SHP77 treated with DMSO at 0.1 percent for 48 hours (cell line): ENCODE results near the gene TMEM201.

ENCODE experiments used
- DNase-seq: peaks from one replicate; lab custom pipeline; 2025; lab: John Stamatoyannopoulos, UW

Gene TMEM201

GRCh38 chr1:9577423-9577822 is 11.3 kb upstream of the TMEM201 start:
- no peak for DNase-seq

- no peak for DNase-seq
Measured at GRCh38 chr1:9580942-9581341, 7.8 kb upstream of the TMEM201 start.

DNA sequence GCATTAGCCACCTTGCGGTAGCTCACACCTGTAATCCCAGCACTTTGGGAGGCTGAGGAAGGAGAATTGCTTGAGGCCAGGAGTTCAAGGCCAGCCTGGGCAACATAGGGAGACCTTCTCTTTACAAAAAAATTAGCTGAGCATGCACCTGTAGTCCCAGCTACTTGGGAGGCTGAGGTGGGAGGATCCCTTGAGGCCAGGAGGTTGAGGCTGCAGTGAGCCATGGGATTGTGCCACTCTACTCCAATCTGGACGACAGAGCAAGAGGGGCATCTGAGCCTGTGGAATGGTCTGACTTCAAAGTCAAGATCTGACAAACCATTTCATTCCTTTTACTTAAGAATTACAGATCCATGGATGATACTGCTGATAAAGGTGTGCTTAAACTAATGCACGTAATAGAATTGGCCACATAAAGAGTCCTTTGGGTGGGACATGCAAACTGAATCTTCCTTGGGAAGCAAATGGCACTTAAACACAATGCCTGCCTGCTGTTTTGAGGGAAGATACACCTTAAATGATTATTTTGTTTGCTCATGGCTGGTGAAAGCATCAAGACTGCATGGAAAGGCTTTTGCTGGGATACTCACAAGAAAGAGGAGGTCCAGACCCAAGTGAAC is 2.5 kb upstream of the TMEM201 start:
- no peak for DNase-seq

DNA sequence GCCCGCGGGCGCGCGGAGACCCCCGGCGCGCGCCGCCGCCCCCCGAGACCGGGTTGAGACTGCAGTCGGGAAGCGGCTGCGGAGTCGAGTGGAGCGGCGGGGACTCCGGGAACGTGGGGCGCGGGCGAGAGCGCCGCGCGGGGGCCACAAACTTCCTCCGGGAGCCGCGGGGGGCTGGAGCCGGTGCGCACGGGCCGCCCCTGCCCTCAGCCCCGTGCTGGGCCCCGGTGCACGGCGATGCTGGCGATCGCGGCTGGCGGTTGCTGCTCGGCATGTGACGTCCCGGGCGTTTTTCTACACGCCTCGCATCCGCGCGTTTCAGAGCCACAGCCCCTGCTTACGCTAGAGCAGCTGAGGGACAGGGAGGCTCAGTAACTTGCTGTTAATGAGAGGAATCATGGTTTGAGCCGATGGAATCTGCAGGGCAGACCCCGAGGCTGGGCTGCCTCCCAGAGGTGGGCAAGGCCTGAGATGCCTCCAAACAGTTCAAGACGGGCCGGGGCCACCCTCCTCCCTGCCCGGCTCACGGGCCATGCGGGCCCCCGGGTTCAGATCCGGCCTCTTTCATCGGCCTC is 520 bp downstream of the TMEM201 start:
- no peak for DNase-seq

- DNase-seq = no peak
Measured at GRCh38 chr1:9589719-9590157, 1.0 kb downstream of the TMEM201 start.

DNA sequence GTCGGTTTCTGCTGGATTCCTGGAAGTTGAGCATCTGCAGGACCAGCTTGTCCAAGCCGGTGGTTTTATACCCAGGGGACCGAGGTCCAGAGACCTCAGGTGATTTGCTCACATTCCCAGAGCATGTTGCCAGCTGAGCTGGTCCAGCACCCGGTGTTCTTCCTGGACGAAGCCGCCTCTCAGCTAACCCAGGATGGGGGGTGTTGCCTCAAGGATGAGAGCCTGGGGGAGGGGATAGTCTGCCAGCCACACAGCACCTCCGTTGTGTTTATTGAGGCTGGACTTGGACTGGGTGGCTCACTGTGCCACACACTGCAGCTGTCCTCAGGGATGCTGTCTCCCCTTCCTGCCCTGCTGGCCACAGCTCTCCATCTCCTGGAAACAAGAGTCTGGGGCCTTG is 1.5 kb downstream of the TMEM201 start:
- DNase-seq = no peak

DNA sequence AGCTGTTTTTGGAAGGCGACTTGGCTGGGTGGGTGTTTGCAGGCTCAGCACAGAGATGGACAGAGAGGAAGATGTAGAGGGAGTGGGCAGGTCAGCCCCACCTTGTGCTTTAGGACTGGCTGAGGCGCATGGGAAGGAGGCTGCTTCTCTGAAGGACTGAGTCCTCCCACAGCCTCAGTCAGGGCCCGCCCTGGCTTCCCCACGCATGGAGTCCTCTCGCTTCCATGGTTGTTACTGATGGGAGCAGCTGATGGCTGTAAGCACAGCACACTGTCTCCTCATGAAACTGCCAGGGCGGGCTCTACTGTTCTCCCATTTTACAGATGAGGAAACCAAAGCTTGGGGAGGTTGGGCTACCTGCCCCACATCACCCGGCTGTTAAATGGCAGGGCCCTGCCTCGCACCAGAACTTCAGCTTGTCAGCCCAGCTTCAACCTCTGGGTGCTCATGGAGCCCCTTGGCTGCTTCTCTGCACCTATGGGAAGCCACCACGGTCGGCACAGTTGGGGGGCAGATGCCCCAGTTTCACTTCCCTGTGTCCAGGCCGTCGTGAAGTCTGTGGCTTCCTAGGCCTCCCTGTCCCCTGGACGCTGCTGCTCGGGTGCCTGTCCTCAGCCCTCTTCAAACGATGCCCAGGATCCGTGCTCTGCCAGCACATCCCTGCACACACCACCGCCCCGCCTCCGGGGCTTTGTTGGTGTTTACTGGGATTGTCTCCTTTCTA is 2.4 kb downstream of the TMEM201 start:
- DNase-seq = no peak

- DNase-seq = no peak
Measured at GRCh38 chr1:9591669-9592509, 3.2 kb downstream of the TMEM201 start.

- no peak for DNase-seq
Measured at GRCh38 chr1:9592510-9593075, 3.9 kb downstream of the TMEM201 start.

DNA sequence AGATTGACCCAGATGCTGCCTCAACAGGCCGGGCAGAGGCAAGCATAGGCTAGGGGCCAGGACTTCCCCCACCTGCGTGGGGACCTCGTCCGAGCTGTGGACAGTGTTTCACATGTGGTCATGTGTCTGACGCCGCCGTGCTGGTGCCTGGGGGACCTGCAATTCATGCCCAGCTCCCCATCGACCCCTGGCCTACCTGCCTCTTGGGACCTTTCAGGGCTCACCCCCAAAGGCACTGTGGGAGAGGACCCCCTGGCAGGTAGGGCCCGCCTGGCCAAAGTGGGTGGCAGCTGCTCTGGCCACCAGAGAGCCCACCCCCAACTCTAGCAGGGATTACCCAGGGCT is 4.4 kb downstream of the TMEM201 start:
- no peak for DNase-seq

GRCh38 chr1:9593492-9594465 is 5.1 kb downstream of the TMEM201 start:
- peak; percentile 74 for DNase-seq

DNA sequence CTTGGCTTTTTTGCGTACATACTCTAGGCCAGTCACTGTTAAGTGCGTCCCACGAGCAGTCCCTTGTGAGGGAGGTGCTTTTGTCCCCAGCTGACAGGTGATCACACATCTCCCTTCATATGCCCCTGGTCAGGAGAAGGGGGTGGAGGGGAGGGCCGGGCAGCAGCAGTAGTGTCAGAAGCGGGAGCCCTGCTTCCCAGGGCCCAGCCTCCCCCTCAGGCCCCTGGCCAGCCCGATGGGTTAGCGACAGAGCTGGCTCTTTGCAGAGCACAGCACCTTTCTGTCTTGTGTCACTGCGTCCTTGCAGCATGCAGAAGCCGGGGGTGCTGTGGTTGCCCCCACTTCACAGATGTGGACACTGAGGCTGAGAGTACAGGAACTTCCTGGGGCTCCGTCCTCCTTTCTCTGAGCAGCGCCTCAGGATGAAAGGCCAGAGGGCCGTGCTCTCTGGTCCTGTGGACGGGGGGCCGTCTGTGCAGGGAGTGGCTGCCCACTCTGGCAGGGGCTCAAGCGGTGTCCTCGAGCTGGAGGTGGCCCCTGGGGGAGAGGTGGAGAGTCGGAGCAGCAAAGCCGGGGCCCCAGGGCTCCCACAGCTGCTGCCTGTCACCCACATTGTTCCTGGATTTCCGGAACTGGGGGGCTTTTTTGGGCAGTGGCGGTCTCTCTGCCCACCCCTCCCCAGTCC is 5.9 kb downstream of the TMEM201 start:
- no peak for DNase-seq

GRCh38 chr1:9595156-9595967 is 6.7 kb downstream of the TMEM201 start:
- no peak for DNase-seq

GRCh38 chr1:9595968-9596340 is 7.2 kb downstream of the TMEM201 start:
- no peak for DNase-seq

DNA sequence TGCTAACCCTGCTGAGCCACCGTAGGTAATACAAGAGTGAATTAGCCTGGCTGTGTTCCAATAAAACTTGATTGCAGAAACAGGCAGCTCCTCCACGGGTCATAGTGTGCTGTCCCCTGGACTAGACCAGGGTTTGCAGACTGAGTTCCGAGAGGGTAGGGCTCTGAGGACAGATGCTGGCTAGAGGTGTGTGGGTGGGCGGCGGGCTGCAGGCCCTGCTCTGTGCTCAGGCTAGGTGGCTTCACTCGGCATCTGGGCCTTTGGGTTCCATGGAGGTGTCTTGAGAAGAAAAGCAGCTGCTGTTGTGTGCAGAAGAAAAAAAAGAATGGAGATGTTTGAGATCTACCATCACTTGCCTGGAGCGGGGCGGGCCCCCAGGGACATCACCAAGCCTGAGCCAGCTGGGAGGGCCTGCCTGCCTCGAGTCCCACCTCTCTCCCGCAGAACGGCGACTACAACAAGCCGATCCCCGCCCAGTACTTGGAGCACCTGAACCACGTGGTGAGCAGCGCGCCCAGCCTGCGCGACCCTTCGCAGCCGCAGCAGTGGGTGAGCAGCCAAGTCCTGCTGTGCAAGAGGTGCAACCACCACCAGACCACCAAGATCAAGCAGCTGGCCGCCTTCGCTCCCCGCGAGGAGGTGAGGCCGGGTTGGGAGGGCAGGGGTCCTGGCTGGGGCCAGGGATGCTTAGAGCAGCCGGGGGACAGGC is 7.9 kb downstream of the TMEM201 start:
- DNase-seq = no peak

GRCh38 chr1:9597361-9598315 is 8.9 kb downstream of the TMEM201 start:
- no peak for DNase-seq

DNA sequence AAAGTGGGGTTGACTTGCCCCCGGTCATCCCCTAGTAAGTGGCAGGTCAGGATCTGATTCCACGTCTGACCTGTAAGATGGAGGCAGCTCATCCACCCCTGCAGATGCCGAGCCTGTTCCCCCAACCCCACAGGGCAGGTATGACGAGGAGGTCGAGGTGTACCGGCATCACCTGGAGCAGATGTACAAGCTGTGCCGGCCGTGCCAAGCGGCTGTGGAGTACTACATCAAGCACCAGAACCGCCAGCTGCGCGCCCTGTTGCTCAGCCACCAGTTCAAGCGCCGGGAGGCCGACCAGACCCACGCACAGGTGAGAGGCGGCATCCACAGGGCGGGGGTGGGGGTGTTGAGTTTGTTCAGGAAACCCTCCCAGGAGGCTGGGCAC is 9.6 kb downstream of the TMEM201 start:
- no peak for DNase-seq

DNA sequence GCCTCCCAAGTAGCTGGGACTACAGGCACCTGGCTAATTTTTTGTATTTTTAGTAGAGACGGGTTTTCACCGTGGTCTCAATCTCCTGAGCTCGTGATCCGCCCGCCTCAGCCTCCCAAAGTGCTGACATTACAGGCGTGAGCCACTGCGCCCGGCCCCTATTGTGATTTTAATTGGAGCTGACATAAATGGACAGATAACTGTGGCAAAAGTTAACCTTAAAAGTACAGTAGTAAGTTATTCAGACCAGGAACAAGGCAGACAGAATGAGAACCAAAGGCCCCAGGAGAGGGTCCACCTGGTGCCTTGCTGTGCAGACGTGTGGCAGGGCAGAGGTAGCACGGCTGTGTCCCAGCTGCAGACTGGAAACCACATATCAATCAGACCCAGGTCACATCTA is 11.0 kb downstream of the TMEM201 start:
- no peak for DNase-seq
